SK-N-SH treated with all-trans-retinoic acid at 6 μM for 48 hours (cell line): ENCODE measurements around the gene SUPT4H1.

Experiments used
- TCF4 ChIP-seq: fragments of 250-450 bp; sonication (Bioruptor Pico); IDR thresholded peaks from 2 replicates; pipeline ENCODE4 v1.8.0; 2021; ENCODE audit warnings: mild to moderate bottlenecking, moderate library complexity, borderline replicate concordance
- TSHZ2 ChIP-seq: fragments of 250-450 bp; sonication (Bioruptor Pico); IDR thresholded peaks from 2 replicates; pipeline ENCODE4 v1.5.0; 2020; ENCODE audit warnings: mild to moderate bottlenecking, moderate library complexity
- ZC3H10 ChIP-seq: fragments of 250-450 bp; sonication (Bioruptor Pico); IDR thresholded peaks from 2 replicates; pipeline ENCODE4 v1.5.1; 2021; ENCODE audit warnings: mild to moderate bottlenecking, moderate library complexity
- ZNF565 ChIP-seq: fragments of 450-650 bp; formaldehyde crosslinking; conservative IDR thresholded peaks from 2 replicates; pipeline ENCODE4 v1.5.0; 2020; ENCODE audit warnings: low read depth, mild to moderate bottlenecking, moderate library complexity

GRCh38 chr17:58380207-58381123 is 28.5 kb upstream of the SUPT4H1 start:
- TF ChIP-seq ZC3H10 (CRISPR knock-in tag) (no peak), ZNF565 (no peak), TCF4 (CRISPR knock-in tag) (no peak), TSHZ2 (CRISPR knock-in tag) (no peak)
